GM18498 (cell line): Measurements from ENCODE around the gene ESPL1.
A peak's percentile ranks its signal among the peaks of the same experiment; 100 is the strongest.

Experiments used
- ATAC-seq: cut with Tn5 transposase; IDR thresholded peaks from one replicate; pipeline ENCODE4 v1.9.1; 2021; ENCODE audit warnings: mild to moderate bottlenecking, moderate library complexity; ENCODE audit not compliant: unreplicated experiment

The ESPL1 gene

DNA sequence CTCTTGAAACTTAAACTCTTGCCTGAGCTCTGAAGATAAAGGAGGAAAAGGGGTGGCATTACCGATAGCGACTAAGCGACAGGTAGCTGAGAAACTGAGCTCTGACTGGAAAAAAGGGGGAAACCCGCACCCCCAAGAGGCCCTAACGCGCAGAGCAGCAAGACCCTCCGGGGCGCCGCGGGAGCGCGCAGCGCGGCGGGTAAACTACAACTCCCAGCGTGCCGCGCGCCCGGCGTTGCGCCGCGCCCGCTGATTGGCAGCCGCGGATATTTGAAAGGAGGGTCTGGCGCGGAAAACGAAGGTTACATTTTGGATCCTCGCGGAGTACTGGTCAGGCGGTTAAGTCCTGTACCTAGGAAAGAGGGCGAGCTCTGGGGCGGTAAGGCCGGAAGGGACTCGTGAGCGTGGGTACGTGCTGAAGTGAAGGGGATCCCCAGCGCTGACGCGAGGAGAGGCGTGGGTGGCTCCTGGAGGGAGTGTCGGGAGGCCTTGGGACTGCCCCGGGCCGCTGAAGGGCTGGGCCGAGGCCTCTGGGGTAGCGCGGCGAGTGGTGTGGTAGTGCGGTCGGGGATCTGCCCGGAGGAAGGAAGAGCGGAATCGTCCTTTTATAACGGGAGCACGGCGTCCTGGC is at the start of gene ESPL1:
Gene ESPL1 (plus strand): TSS at position 301 of the 631 bp plus-strand sequence. CDS start 468 bp downstream, outside the sequence.
- peak; percentile 84 for ATAC-seq

- no peak for ATAC-seq
These were observed 49.4 kb upstream of the ESPL1 start for GRCh38 chr12:53218551-53219291.

DNA sequence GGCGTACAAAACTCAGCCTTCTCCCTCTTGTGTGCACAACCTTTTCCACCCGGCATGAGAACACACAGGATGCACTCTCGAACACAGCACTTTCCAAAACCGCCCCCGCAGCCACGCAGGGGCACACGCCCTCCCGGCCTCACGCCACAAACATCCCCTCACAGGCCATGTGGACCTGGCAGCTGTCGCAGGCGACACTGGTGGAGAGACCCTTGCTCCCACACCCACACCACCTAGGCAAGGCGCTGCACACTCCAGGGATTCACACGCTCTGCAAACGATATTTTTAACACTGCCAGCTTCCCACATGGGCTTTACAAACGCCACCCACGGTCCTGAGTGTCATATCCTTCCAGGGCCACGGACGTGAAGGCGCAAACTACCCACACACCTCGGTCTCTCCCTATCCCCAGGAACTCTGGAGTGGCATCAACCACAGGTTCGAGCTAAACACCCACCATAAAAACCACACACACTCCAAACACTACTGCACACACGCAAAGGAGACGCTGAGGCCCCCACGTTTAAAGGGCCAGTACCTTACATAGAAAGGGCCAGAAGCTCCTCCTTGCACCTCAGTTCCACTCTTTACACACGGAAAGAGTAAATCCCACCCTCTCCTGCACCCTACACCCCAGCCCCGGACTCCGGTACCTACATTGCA is 48.7 kb upstream of the ESPL1 start:
- ATAC-seq = no peak

DNA sequence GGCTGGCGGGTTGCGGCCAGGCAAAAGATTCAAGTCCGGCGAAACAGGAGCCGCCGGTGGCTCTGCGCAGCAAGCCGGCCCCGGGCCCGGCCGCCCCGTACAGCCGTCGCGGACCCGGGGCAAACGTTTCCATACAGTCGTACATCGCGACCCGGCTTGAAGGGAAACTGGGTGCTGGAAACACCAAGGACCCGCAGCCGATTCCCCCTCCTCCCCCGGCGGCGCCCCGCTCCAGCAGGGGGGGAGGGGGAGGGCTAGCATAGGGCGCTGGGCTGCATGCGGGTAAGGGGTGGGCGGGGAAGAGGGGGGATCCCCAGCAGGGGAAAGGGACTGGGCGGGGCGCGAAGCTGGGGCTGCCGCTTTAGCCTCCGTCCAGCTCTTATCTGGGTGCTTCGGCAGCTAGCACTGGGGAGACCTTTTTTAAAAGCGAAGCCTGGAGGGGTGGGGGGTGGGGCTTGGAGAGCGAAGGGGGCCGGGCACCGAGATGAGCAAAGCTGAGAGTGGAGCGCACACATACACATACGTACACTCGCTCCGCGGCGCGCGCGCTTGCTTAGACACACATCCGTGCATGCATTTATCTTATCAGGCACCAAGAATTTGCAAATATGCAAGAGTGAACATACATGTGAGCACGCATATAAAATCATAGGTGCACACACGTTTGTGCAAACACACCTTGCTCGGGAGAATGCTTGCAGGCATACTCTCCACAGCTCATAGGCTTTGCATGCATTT is 48.0 kb upstream of the ESPL1 start:
- ATAC-seq = peak; percentile 34

DNA sequence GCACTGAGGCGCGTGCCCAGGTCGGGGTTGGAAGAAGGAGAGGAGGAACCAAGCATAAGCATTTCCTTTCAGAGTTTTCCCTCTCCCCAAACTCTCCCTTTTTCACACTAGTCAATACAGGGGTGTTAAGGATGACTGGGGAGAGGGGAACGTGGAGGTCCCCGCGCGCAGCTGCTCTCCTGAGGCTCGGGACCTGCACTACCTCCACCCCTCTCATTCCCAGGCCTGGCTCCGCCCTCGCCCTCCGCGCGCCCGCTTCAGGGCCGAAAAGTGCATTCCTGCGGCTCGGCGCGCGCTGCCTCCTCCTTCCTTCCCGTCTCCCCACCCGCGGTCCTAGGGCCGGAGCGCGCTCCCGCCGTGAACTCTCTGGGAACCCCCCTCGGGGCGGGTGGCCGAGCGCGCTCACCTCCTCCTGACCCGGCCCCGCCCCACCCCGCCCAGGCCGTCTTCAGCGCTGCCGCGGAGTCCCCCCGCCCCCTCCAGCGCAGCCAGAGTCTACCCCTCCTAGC is 47.4 kb upstream of the ESPL1 start:
- peak; percentile 70 for ATAC-seq

GRCh38 chr12:53221203-53222080 is 46.7 kb upstream of the ESPL1 start:
- peak; percentile 33 for ATAC-seq

DNA sequence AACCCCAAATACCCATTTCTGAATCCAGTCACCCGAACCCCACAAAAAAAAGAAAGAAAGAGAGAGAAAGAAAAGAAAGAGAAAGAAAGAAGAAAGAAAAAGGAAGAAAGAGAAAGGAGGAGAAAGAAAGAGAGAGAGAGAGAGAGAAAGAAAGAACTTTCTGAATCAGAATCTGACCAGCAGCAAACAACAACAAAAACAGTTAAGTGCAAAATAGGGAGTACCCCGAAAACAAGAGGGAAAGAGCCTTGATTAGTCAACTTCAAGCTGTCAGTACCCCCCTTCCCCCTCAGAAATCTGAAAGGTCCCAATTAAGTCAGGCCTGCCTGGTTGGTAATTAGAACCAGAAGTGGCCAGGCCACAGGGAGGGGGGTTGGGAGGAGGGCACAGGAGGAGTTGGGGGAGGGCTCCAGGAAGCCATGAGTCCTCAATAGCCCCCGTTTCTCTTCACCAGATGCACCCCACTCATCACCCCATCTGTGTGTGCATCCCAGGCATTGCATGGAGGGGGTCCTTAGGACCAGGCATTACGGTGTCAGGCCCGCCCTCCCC is 45.9 kb upstream of the ESPL1 start:
- ATAC-seq = no peak

DNA sequence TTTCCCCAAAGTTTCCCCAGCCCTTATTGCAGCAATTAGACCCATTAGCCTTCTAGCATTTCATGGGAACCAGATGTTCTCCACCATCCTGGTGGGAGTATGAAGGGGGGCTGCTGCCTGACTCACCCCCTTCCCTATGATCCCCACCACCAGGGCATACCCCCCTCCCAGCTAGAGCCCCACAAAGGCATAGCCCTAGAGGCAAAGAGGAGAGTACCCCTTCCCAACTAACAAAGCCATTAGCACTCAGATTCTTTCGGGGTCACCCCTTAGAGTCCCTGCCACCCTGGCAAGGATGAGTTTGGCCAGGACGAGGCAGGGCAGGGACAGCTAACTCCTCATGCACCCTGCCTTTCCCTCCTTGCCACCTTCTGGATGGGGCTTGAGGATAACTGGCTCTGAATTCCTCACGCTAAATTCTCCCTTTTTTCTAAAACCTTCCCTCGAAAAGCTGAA is 45.3 kb upstream of the ESPL1 start:
- no peak for ATAC-seq

GRCh38 chr12:53223389-53224060 is 44.6 kb upstream of the ESPL1 start:
- no peak for ATAC-seq

DNA sequence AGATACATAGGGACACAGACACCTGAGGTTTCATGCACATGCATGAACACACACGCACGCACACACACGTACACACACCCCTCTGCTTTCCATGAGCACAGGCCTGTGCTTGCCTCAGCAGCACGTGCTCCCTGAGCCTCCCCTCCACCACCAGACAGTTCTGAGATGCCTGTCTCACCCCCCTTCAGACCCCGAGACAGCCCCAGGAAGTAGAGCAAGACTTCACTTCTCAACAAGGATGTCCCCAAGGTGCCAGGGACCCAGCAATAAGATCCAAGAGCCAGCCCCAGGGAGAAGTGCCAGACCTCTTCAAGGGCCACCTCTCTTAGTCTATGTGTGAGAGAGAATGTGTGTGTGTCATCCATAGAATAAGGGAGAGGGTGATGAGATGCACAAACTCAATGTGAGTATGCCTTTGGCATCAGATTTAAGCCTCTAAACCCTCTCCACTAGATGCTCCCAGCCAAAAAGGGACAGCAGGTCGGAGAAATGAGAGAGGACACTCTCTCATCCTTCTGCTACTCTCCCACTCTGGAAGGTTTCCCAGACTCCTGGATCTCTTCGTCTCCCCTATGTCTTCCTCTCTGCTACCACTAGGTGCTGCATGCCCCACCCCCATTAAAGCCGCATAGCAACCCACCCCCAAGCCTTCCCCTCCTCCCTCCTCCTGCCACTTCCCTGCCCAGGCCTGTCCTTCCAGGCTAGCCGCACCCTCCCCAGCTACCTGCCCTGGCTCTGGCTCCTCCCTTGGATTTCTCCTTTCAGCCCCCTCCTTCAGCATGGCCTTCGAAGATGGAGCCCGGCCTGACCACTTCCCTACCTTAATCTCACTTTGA is 43.8 kb upstream of the ESPL1 start:
- no peak for ATAC-seq

DNA sequence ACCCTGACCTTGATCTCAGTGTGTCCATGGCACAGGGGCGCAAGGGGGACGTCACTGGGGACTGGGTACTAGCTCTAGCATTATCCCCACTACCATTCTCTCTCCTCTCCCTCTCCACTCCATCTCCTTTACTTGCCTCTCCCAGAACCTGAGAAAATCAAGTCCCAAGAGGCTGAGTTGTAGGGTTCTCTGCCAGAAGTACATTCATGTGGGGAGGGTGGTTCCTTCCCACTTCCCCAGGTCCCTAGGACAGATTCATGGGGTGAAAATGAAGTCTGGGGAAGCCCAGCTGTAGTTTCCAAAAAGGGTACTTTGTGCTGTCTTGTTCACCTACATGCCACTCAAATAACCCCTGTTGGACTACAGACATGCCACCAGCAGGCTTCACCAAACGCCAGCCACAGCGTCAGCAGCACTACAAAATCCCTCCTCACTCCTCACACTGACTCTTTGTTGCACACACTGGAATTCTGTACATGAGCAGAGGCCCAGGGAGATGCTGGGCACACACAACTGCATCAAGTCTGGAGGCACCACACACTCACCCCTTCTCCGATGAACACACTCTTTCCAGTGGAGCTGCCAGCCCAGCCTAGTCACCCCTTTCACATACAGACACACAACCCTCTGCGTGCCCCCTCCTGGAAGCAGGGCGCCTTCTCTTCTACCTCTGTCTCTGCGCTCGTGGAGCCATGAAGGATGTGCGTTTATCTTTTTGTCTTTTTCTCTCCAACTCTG is 43.0 kb upstream of the ESPL1 start:
- no peak for ATAC-seq

GRCh38 chr12:53225635-53226424 is 42.3 kb upstream of the ESPL1 start:
- no peak for ATAC-seq

- ATAC-seq = no peak
These were observed 41.3 kb upstream of the ESPL1 start for GRCh38 chr12:53226815-53227214.

DNA sequence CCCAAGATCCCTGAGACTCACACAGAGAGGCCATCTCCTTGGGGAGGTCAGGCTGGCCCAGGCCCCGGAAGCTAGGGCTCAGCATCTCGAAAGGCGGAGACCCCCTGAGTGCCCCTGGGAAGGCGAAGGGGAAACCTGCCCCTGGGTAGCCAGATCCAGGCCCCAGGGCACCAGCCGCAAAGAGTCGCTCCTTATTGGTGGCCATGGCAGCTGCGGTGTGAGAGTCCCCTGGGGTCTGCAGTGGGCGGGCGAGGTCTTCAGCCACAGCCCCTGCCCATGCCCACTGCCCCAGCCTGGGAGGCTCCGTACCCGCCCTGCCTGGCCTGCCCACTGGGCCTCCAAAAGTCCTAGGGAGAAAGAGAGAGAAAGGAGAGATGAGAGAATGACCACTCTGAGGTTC is 40.8 kb upstream of the ESPL1 start:
- ATAC-seq = no peak

DNA sequence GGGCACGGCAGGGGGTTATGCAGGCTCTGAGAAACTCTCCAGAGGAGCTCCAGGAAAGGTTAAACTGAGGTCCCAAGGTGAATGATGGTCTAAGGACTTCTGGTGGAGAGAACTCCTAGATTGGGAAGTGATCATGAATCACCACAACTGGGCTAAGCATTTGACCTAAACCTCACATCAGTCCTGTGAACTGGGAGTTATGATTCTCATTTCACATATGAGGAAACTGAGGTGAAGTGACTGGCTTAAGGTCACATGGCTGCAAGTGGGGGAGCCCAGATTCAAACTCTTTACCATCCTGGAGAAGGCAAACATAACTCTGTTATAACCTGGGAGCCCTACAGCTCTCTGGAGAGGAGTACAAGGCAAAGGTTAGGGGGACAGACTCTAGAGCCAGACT is 40.3 kb upstream of the ESPL1 start:
- ATAC-seq = no peak

GRCh38 chr12:53229454-53229853 is 38.6 kb upstream of the ESPL1 start:
- ATAC-seq = no peak
